Thyroid gland (tissue), 4 donors: ENCODE data around the gene TIMM17B.

Source experiments
- POLR2A ChIP-seq, 2 donors: fragments of 450-650 bp; IDR thresholded peaks; one replicate each; pipeline ENCODE4 v1.6.1; 2017; ENCODE audit warnings: antibody characterized with exemption in 2 of 2, mild to moderate bottlenecking in 2 of 2, moderate library complexity in 1 of 2
- TF ChIP-seq, protein P1 (sequence below), 6 experiments: fragments of 200-600 bp in 3 of 6; fragments of 450-650 bp in 3 of 6; sonication (generic) in 3 of 6; IDR thresholded peaks; one replicate each; pipeline ENCODE4 v1.5.1; 2016 to 2019; ENCODE audit warnings: antibody characterized with exemption in 6 of 6, mild to moderate bottlenecking in 2 of 6, inconsistent platforms in 1 of 6, moderate library complexity in 1 of 6

DNA sequence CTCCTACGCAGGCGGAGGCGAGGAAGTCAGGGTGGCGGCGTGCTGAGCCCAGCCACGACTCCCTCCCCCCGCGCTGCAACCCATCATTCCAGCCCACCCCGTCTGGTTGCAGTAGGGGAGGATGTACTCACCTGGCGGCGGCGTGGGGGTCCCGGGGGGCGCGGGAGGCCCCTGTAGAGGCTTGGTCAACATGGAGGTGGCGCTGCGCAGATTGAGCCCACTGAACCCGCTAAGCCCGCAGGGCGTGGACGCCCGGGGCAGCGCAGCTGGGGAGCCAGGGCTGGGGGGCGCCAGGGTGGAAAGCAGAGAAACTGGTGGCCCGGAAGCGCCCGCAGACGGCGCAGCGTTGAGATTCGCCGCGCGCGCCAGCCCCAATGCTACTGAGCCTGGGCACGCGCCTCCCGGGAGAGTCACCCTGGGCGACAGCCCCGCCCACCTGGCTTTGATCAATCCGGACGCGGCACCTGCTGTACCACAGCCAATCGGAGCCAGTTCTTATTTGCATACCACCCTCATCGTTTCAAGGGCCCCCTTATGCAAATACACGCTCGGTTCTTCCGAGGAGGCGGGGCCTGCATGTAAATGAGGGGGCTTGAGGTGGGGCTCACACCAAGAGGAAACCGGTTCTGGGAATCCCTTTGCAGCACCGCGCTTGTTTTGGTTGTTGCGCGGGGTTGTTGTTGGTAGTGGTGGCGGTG lies 21.2 kb upstream of the TIMM17B start, which contains the start of gene PIM2:
- TF ChIP-seq, protein P1, sequence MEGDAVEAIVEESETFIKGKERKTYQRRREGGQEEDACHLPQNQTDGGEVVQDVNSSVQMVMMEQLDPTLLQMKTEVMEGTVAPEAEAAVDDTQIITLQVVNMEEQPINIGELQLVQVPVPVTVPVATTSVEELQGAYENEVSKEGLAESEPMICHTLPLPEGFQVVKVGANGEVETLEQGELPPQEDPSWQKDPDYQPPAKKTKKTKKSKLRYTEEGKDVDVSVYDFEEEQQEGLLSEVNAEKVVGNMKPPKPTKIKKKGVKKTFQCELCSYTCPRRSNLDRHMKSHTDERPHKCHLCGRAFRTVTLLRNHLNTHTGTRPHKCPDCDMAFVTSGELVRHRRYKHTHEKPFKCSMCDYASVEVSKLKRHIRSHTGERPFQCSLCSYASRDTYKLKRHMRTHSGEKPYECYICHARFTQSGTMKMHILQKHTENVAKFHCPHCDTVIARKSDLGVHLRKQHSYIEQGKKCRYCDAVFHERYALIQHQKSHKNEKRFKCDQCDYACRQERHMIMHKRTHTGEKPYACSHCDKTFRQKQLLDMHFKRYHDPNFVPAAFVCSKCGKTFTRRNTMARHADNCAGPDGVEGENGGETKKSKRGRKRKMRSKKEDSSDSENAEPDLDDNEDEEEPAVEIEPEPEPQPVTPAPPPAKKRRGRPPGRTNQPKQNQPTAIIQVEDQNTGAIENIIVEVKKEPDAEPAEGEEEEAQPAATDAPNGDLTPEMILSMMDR (IDR thresholded peaks at IDR 0.05) = peak in 1 of 6 experiments; percentile 5
- TF ChIP-seq POLR2A (IDR thresholded peaks at IDR 0.05) = peak; percentile 47 to 97
